Measurements from ENCODE around the gene CLDND2.
A peak's percentile ranks its signal among the peaks of the same experiment; 100 is the strongest.

CLDND2 gene

DNA sequence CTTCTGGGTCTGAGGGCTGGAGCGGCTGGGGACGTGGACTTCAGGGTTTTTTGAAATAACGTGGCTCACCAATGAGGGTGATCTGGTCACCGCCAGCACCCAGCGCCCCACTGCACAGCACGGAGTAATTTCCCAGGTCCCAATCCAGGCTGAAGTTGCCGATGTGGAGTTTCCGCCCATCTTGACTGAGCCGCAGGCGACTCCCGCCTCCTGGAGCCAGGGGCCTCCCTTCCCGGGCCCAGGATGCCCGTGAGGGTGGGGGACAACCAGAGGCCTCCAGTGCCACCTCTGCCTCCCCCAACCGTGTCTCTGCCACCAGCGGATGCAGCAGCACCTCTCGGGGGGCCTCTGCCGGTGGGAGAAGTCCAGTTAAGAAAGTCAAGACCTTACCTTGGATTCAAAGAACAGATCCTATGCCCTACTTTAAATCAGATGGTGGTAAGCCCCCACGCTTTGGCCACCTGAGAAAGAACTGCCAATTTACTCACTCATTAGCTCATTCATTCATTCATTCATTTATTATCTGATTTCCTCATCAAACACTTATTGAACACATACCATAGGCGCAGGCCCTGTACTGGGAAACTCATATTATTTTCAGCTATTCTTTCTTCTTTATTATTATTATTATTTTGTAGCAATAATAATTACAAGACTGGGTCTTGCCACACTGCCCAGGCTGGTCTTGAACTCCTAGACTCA, 30.8 kb downstream of the CLDND2 start:
- no peak for FAIRE-seq

GRCh38 chr19:51337141-51337860, 31.5 kb downstream of the CLDND2 start:
- TF ChIP-seq TAF1 (IDR thresholded peaks at IDR 0.05; ENCODE audit: low read depth, low read length): no peak
- no peak for TF ChIP-seq PAX5 (IDR thresholded peaks at IDR 0.05; ENCODE audit: insufficient read depth, low read length, severe bottlenecking)
- TF ChIP-seq POU2F2 (IDR thresholded peaks at IDR 0.05; ENCODE audit: low read depth, low read length): no peak
- no peak for TF ChIP-seq SPI1 (IDR thresholded peaks at IDR 0.05; ENCODE audit: low read depth, low read length)
- TF ChIP-seq POLR2A (IDR thresholded peaks at IDR 0.05; ENCODE audit: low read depth, low read length): no peak
- TF ChIP-seq POLR2AphosphoS5 (IDR thresholded peaks at IDR 0.05; ENCODE audit: low read depth, low read length): no peak
- no peak for DNase-seq (ENCODE audit: insufficient read length, low spot score)
- FAIRE-seq: no peak

More for the DNA sequence above, 30.8 kb downstream of the CLDND2 start:
- TF ChIP-seq PAX5 (IDR thresholded peaks at IDR 0.05; ENCODE audit: insufficient read depth, low read length, severe bottlenecking) (no peak), POLR2AphosphoS5 (IDR thresholded peaks at IDR 0.05; ENCODE audit: low read depth, low read length) (no peak)
- no peak for DNase-seq (ENCODE audit: insufficient read length, low spot score)

DNA sequence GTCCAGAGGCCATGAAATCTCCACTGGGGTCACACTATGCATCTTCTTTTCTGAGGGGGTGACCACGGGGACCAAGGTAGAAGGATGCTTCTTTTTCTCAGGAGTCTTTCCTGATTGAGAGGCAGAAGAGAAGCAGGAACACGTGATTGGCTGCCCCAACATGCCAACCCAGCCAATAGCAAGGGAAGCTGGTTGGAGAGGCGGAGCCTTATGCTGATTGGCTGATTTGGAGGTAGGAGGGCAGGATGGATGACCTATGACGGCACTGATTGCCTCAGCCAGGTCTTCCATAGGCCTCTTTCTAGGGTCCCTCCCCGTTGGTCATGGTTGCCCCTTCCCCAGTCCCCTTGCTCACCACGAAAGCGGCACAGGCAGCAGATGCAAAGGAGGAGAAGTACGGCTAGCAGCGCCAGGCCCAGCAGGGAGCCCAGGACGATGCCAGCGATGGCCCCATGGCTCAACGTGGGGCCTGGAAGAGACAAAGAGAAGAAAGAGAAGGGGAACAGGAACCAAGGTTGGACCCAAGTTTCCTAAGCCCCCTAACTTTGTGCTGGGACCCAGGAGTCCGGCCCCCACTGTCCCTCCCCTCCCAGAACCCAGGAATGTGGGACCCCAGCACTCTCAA, 34.9 kb downstream of the CLDND2 start:
- TF ChIP-seq POLR2AphosphoS5 (IDR thresholded peaks at IDR 0.05; ENCODE audit: low read depth, low read length) (no peak), POLR2A (IDR thresholded peaks at IDR 0.05; ENCODE audit: low read depth, low read length) (no peak), TAF1 (IDR thresholded peaks at IDR 0.05; ENCODE audit: low read depth, low read length) (no peak), POU2F2 (IDR thresholded peaks at IDR 0.05; ENCODE audit: low read depth, low read length) (no peak), SPI1 (IDR thresholded peaks at IDR 0.05; ENCODE audit: low read depth, low read length) (no peak), PAX5 (IDR thresholded peaks at IDR 0.05; ENCODE audit: insufficient read depth, low read length, severe bottlenecking) (no peak)
- DNase-seq (ENCODE audit: insufficient read length, low spot score): no peak
- FAIRE-seq: no peak

GRCh38 chr19:51331716-51332115, 37.1 kb downstream of the CLDND2 start:
- no peak for FAIRE-seq
- no peak for DNase-seq (ENCODE audit: insufficient read length, low spot score)
- TF ChIP-seq POLR2A (IDR thresholded peaks at IDR 0.05; ENCODE audit: low read depth, low read length) (no peak), POLR2AphosphoS5 (IDR thresholded peaks at IDR 0.05; ENCODE audit: low read depth, low read length) (no peak), POU2F2 (IDR thresholded peaks at IDR 0.05; ENCODE audit: low read depth, low read length) (no peak), TAF1 (IDR thresholded peaks at IDR 0.05; ENCODE audit: low read depth, low read length) (no peak), PAX5 (IDR thresholded peaks at IDR 0.05; ENCODE audit: insufficient read depth, low read length, severe bottlenecking) (no peak), SPI1 (IDR thresholded peaks at IDR 0.05; ENCODE audit: low read depth, low read length) (no peak)

- FAIRE-seq (no peak), DNase-seq (ENCODE audit: insufficient read length, low spot score) (no peak)
- TF ChIP-seq PAX5 (IDR thresholded peaks at IDR 0.05; ENCODE audit: insufficient read depth, low read length, severe bottlenecking) (no peak), POLR2A (IDR thresholded peaks at IDR 0.05; ENCODE audit: low read depth, low read length) (no peak), TAF1 (IDR thresholded peaks at IDR 0.05; ENCODE audit: low read depth, low read length) (no peak), POU2F2 (IDR thresholded peaks at IDR 0.05; ENCODE audit: low read depth, low read length) (no peak), POLR2AphosphoS5 (IDR thresholded peaks at IDR 0.05; ENCODE audit: low read depth, low read length) (no peak), SPI1 (IDR thresholded peaks at IDR 0.05; ENCODE audit: low read depth, low read length) (no peak)
Measured at GRCh38 chr19:51331193-51331592, 37.6 kb downstream of the CLDND2 start.

DNA sequence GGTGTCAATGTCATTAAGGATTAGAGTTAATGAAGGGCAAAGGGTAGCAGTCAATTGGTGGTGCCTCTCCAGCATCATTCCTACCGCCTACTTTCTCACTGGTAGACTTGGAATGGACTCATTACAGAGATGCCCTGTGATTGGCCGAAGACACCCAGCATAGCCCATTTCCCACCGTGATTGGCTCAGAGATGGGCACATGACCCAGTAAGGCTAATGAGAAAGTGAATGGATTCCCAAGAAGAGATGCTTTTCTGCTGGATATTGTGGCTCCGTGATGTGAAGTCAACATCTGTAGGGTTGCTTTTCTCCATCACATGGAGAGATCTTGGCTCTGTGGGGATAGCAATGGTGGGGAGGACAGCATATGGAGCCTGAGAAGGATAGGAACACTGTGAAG, 38.4 kb downstream of the CLDND2 start:
- FAIRE-seq: no peak
- no peak for TF ChIP-seq POLR2AphosphoS5 (IDR thresholded peaks at IDR 0.05; ENCODE audit: low read depth, low read length)
- no peak for TF ChIP-seq POLR2A (IDR thresholded peaks at IDR 0.05; ENCODE audit: low read depth, low read length)
- no peak for TF ChIP-seq POU2F2 (IDR thresholded peaks at IDR 0.05; ENCODE audit: low read depth, low read length)
- TF ChIP-seq PAX5 (IDR thresholded peaks at IDR 0.05; ENCODE audit: insufficient read depth, low read length, severe bottlenecking): no peak
- TF ChIP-seq TAF1 (IDR thresholded peaks at IDR 0.05; ENCODE audit: low read depth, low read length): no peak
- TF ChIP-seq SPI1 (IDR thresholded peaks at IDR 0.05; ENCODE audit: low read depth, low read length): no peak
- DNase-seq (ENCODE audit: insufficient read length, low spot score): no peak

DNA sequence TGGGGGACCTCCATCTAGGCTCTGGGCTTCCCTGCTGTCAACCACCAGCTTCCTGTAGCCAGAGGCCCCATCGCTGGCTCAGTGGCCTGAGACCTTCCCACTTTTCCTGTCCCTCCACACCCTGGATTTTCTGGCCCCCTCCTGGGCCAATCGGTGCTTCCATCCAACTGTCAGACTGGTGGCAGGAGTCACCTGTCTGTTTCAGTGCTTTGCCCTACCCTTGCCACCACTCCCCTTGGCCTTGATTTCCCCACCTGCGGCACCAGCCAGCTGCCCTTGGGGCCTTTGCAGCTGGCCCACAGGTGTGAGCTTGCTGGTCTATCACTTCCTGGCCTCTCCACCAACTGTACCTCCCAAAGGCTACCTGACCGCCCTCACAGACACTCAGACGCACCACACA, 39.4 kb downstream of the CLDND2 start:
- FAIRE-seq (no peak), DNase-seq (ENCODE audit: insufficient read length, low spot score) (no peak)
- TF ChIP-seq POU2F2 (IDR thresholded peaks at IDR 0.05; ENCODE audit: low read depth, low read length) (no peak), PAX5 (IDR thresholded peaks at IDR 0.05; ENCODE audit: insufficient read depth, low read length, severe bottlenecking) (no peak), POLR2A (IDR thresholded peaks at IDR 0.05; ENCODE audit: low read depth, low read length) (no peak), SPI1 (IDR thresholded peaks at IDR 0.05; ENCODE audit: low read depth, low read length) (no peak), POLR2AphosphoS5 (IDR thresholded peaks at IDR 0.05; ENCODE audit: low read depth, low read length) (no peak), TAF1 (IDR thresholded peaks at IDR 0.05; ENCODE audit: low read depth, low read length) (no peak)

GRCh38 chr19:51327066-51328001, 41.5 kb downstream of the CLDND2 start:
- DNase-seq (ENCODE audit: insufficient read length, low spot score): peak; percentile 83
- FAIRE-seq: peak; percentile 51
- TF ChIP-seq SPI1 (IDR thresholded peaks at IDR 0.05; ENCODE audit: low read depth, low read length) (no peak), PAX5 (IDR thresholded peaks at IDR 0.05; ENCODE audit: insufficient read depth, low read length, severe bottlenecking) (no peak)
